Measurements from ENCODE around the gene RBM42. TPM values are rescaled to one million over a fixed set of nuclear protein-coding genes. Genes with fewer than 3 reads are reported as not detected.
"Not testable (repeated sequence)": the region's sequence is repeated elsewhere in the genome, so short reads cannot be mapped to it uniquely, and the experiment has no call there.

RBM42 gene
- total and polyA plus RNA-seq, 2 of the 13 experiments (the other 11 are each of a cell fraction or from before 2014, with no cell fraction given): 27.2 to 55.3 TPM

GRCh38 chr19:35595026-35595425, 33.8 kb upstream of the RBM42 start:
- peak; percentile 91 for TF ChIP-seq ZNF121 (CRISPR knock-in tag; IDR thresholded peaks at IDR 0.05)
- 0 out of 2 replicates have a peak, but pooled peaks have one; percentile 5 for TF ChIP-seq ZNF770 (CRISPR knock-in tag; IDR thresholded peaks at IDR 0.05)
- BruUV-seq (replicated peaks); H3K27me3 ChIP-seq (ENCODE audit: control insufficient read depth in 1 of 2, insufficient read depth in 2 of 2, low read length in 2 of 2); H3K9me3 ChIP-seq (ENCODE audit: low read length); ATAC-seq; H3K27ac ChIP-seq (ENCODE audit: extremely low read length, insufficient read depth, low read length); DNase-seq (ENCODE audit: low spot score); intact Hi-C loops (cut with micrococcal nuclease; ENCODE audit: unreplicated experiment); H3K4me2 ChIP-seq (ENCODE audit: low read depth, low read length); H4K20me1 ChIP-seq (ENCODE audit: insufficient read depth, low read length); H3K79me2 ChIP-seq (ENCODE audit: insufficient read depth, low read length); H2AFZ ChIP-seq (ENCODE audit: low read length); H3K9ac ChIP-seq (ENCODE audit: insufficient read depth, low read depth, low read length); in situ Hi-C loops (cut with HindIII; ENCODE audit: extremely low pct_ligation_motif_present, low pct_unique_long_range_greater_than_20kb); H3K36me3 ChIP-seq (replicated peaks in 1 of 2; ENCODE audit: control insufficient read depth in 1 of 2, insufficient read depth in 2 of 2, low read length in 2 of 2); H3K4me3 ChIP-seq (replicated peaks in 1 of 3; ENCODE audit: insufficient read depth in 1 of 3, low read depth in 2 of 3, low read length in 3 of 3); CTCF ChIA-PET (ENCODE audit: low intra/inter-chr PET ratio, low total read pairs); FAIRE-seq; POLR2A ChIA-PET: not testable (repeated sequence)
- 36% methylated on average over 3 of the region's 3 CpGs for WGBS (ENCODE audit: low lambda C conversion rate)
- H3K4me1 ChIP-seq (ENCODE audit: insufficient read depth, low read length): peaks cover 31% of the 10 kb centered on the region

- no peak for ATAC-seq
- H2AFZ ChIP-seq (ENCODE audit: low read length): no peak overlapping the region
- H3K4me2 ChIP-seq (ENCODE audit: low read depth, low read length): no peak overlapping the region
- H4K20me1 ChIP-seq (ENCODE audit: insufficient read depth, low read length): no peaks in the 10 kb centered on the region
- in situ Hi-C loops (cut with HindIII; ENCODE audit: extremely low pct_ligation_motif_present, low pct_unique_long_range_greater_than_20kb): no loop called here
- no peak overlapping the region for H3K4me3 ChIP-seq (replicated peaks in 1 of 3; ENCODE audit: insufficient read depth in 1 of 3, low read depth in 2 of 3, low read length in 3 of 3)
- H3K36me3 ChIP-seq (replicated peaks in 1 of 2; ENCODE audit: control insufficient read depth in 1 of 2, insufficient read depth in 2 of 2, low read length in 2 of 2): no peaks in the 10 kb centered on the region
- TF ChIP-seq ATF2 (CRISPR knock-in tag; IDR thresholded peaks at IDR 0.05) (no peak), ZNF468 (CRISPR knock-in tag; IDR thresholded peaks at IDR 0.05) (no peak), SCMH1 (CRISPR knock-in tag; IDR thresholded peaks at IDR 0.05; ENCODE audit: borderline replicate concordance) (no peak), SRY (CRISPR knock-in tag; IDR thresholded peaks at IDR 0.05) (no peak), ZNF207 (IDR thresholded peaks at IDR 0.05; ENCODE audit: borderline replicate concordance) (no peak), HNRNPK (IDR thresholded peaks at IDR 0.05; ENCODE audit: low read depth, low read length, poor library complexity, severe bottlenecking) (peak; percentile 17), ZBTB34 (CRISPR knock-in tag; IDR thresholded peaks at IDR 0.05) (no peak), PTBP1 (IDR thresholded peaks at IDR 0.05; ENCODE audit: low read depth, low read length, poor library complexity, severe bottlenecking) (no peak), TOE1 (CRISPR knock-in tag; IDR thresholded peaks at IDR 0.05) (no peak)
- H3K4me1 ChIP-seq (ENCODE audit: insufficient read depth, low read length): peaks cover 31% of the 10 kb centered on the region
- no peaks in the 10 kb centered on the region for H3K79me2 ChIP-seq (ENCODE audit: insufficient read depth, low read length)
- no peak overlapping the region for H3K9ac ChIP-seq (ENCODE audit: insufficient read depth, low read depth, low read length)
- CTCF ChIA-PET (ENCODE audit: low intra/inter-chr PET ratio, low total read pairs): no interaction called here
- no peak overlapping the region for H3K27ac ChIP-seq (ENCODE audit: extremely low read length, insufficient read depth, low read length)
- FAIRE-seq: no peak
- POLR2A ChIA-PET: interaction anchor here (1.2 kb wide), 1 partner anchor 9 kb away, joined by 12 read pairs; no protein-coding TSS in a partner anchor
- H3K27me3 ChIP-seq (ENCODE audit: control insufficient read depth in 1 of 2, insufficient read depth in 2 of 2, low read length in 2 of 2): no peaks in the 10 kb centered on the region
- intact Hi-C loops (cut with micrococcal nuclease; ENCODE audit: unreplicated experiment): no loop called here
- BruUV-seq (replicated peaks): no TSS peak
- no peaks in the 10 kb centered on the region for H3K9me3 ChIP-seq (ENCODE audit: low read length)
- WGBS (ENCODE audit: low lambda C conversion rate): 95% methylated on average over 1 of the region's 1 CpG
- DNase-seq (ENCODE audit: low spot score): no peak
Observed at GRCh38 chr19:35595928-35596327, 32.9 kb upstream of the RBM42 start.
